CD4-positive, alpha-beta T cell treated with Interleukin-15 for 4 hours (primary cell): Measurements from ENCODE around the gene KCNIP3.
"Not testable (repeated sequence)": the region's sequence is repeated elsewhere in the genome, so short reads cannot be mapped to it uniquely, and the experiment has no call there.

Experiments used
- DNase-seq: peaks from one replicate; pipeline ENCODE4 v3.0.0-alpha.2; 2020; ENCODE audit warnings: low spot score

Gene KCNIP3

DNA sequence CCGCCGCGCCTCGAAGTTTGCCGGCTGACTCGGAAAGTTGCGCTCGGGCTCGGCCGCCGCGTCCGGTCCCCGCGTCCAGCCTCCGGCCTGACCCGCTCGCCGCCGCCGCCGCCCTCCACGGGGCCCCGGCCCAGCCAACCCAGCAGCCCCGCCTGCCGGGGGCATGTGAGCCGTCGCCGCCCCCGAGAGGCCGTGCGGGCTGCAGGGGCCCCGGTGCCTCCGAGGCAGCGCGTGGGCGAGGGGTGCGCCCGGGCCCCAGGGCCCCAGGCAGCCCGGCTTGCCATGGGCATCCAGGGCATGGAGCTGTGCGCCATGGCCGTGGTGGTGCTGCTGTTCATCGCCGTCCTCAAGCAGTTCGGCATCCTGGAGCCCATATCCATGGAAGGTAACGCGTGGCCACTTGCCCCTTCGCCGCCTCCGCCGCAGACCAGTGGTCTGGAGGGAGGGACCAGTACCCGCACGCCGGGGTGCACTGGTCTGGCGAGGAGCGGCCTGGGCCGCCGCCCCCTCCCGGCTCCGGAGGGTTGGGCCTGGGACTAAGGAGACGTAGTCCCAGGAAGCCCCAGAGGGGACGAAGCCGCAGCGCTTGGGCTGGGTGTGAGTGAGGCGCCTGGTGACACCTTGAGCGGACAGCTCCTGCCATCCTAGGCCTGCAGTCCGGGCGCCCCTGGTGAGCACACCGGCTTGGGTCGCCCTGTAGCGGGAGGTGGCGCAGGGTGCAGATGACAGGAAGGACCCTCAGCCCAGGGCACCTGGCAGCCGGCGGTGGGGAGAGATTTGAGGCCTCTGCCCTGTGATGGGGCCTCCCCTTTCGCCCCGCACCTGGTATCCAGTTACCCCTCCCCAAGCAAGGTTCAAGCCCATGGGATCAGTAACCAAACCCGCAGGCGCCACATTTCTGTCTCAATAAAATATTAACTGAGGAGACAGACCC lies 49.9 kb downstream of the KCNIP3 start:
- no peak for DNase-seq

DNA sequence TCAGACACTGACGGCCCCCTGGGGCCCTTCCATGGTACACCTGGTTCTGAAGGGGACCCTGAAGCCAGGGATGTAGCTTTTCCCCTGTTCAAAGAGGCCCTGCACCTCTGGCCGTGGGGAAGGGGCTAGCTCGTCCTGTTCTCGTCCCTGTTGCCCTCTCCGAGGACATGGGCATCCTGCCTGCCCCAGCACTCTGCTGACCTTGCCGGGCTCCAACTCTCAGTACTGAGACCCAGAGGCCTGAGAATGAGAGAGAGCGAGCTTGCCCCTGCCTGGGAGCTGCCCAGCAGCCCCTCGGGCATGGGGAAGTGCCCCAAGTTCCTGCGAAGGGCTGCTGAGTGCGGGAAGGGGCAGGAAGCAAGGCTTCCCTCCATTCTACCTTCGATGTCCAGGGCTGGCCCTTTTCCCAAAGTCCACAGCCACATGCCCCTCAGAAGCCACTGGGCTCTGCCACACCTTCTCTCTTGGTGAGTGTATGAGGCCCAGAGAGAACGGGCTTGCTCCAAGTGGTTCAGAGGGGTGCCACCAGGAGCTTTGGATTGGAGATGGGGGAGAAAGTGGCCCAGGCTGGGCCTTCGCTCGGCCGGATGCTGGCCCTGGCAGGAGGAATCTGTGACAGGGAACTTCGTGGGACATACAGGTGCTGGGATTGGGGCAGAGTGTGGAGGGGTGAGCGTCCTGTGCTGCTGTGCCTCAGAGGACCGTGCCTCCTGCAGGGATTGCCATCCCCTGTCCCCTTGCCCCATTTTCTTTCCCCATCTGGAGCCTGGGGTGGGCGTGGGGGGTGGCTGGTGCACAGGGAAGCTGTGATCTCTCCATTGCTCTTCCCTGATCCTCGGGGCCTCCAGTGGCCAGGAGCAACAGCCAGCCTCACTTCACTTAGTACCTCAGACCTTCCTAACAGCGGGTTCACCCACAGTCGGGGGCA lies 50.8 kb downstream of the KCNIP3 start:
- DNase-seq = no peak

DNA sequence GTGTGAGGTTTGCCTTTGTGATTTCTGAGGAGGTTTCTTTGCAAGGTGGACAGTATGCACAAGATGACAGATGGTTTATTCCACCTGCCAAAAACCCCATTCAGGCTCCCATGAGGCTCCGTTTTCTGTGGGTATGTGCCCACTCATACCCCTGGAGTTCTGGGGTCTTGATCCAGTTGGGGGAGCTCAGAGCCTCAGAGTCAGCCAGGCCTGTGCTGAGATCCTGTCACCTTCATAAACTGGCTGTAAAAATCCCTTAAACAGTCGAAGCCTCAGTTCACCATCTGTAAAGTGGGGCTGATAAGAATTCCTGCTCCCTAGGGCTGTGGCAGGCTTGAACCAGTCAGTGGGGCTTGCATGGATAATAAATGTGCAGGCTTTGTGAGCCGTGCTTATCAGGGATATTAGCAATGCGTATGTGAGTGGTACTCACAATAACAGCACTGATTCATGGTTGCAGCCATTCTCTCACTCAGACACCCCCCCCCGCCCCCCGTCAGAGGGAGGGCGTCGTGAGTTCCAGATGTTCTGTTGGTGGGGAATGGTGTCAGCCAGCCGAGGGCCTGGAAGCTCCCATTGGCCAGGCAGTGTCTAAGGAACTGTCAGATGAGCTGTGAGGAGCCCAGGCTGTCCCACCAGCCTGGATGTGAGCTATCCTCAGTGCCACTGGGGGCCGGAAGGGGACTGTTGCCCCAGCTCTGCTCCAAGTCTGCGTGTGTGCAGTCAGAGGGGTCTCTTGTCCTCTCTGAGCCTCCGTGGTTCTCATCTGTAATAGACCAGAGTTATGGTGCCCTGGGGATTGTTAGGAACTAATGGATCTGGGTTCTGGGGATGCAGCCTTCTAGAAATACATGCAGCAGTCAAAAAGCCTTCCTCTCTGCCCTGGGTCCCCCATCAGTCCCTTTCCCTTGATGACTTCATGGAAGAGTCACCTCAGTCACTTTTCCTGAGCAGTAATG lies 51.7 kb downstream of the KCNIP3 start:
- no peak for DNase-seq

DNA sequence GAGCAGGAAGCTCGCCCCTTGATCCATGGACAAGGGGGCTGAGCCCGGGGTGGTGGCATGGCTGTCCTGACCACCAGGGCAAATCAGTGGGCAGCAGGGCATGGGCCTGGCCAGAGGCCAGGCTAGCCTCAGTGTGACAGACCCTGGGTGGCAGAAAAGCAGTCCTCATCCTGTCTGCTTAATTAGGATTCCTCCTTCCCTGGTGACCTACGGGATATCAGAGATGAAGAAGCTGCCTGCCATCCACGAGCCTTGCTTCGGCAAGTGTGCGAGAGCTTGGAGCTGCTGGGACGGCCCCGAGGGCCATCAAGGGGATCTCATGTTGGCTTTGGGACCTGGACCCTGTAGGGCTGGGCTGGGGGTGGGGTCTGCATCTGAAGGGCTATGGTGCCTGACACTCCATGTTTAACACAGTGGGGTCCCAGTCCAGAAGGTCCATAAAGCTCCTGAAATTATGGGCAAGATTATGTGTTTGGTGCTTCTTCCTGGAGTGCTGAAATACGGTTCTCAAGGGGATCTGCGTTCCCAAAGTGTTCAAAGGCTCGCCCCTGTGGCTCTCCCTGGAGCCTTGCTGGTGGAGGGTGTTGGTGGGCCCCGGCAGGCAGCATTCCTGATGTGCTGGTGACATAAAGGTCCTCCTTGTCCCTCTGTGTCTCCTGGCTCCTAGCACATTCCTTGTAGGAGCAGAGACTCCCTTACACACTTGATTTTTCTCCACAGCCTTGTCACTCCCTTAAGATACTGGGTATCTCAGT lies 52.6 kb downstream of the KCNIP3 start:
- DNase-seq = no peak

DNA sequence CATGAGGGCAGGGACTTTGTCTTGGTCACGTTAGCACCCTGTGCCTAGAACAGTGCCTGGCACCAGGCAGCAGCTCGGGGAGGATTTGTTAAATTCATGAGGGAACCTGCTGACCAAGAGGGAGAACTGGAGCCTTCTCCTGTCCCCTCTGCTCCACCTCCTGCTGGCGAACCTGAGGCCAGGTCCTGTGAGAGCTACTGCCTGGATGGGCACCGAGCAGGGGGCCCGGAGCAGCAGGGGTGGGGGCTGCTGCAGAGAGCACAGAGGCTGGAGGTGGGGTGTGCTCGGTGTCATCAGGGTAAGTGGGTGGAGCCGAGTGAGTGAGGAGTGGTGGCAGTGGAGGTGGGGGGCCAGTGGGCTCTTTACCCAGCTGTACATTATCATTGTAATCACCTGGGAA lies 53.2 kb downstream of the KCNIP3 start:
- DNase-seq = no peak

DNA sequence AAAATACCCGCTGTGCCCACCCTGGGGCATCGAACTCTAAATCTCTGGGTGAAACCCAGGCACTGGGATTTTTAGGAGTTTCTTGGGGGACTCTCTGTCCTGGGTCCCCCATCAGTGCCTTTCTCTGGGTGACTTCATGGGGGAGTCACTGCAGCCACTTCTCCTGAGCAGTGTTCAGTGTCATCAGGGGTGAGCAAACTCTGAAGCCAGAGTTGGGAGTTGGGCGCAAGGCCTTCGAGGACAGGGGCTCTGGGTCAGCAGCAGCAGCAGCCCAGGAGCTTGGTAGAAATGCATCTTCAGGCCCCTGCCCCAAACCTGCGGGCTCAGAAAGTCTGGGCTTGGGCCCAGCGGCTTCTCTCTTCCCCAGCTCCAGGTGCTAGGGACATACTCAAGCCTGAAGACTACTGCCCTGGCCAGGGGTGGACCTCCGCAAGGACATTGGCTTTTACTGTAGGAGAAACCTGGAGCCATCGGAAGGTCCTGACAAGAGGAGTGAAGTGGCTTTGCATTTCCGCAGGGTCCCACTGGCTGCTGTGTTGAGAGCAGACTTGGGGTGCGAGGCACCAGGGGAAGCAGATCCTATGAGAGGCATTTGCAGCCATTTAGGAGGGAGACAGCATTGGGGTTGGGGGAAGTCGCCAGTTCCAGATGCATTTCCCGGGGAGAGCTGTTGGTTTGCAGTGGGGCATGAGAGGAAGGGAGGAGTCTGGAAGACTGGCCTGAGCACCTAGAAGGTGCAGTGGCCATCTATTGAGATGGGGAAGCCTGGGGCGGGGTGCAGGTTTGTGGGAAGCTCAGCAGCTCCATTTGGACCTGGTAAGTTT lies 53.8 kb downstream of the KCNIP3 start:
- DNase-seq = no peak

DNA sequence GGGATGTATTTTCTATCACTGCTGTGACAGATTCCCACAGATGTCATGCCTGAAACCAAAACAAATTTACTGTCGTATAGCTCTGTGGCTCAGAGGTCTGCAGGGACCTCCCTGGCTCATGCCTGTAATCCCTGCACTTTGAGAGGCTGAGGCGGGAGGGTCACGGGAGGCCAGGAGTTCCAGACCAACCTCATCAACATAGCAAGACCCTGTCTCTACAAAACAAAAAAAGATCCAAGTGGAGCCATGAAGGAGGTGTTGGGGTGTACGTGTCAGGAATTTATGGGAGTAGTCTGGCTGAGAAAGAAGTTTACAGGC lies 54.4 kb downstream of the KCNIP3 start:
- DNase-seq = no peak

DNA sequence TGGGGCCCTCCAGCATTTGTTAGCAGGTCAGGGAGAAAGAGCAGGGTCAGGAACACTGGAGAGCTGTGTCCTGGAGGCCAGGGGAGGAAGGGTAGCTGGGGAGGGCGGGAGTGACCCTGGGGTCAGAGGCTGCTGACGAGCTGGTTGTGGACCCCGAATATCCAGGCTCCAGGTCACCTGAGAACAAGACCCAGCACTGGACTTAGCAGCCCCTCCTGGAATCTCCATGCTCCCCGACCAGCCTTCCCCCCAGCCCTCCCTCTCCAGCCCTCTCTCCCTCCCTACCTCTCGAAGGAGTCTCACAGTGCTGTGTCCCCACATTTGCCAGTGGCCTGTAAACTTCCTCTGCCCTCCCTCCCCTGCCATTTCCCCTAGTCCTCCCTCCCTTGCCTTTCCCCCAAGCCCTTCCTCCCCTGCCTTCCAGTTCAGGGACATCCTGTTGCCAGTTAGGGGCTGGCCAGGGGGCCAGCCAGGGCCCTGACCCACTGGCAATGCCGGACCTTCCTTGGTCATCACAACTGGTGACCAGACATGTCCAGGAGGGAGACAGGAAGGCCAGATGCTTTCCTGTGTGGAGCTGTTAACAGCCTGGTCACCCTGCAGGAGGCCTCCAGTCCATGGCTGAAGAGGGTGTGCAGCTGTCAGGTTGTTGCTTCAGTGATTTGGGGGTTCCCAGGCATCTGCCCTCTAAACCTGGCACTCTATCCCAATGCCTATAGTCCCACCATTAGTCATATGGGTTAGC lies 55.3 kb downstream of the KCNIP3 start:
- no peak for DNase-seq

DNA sequence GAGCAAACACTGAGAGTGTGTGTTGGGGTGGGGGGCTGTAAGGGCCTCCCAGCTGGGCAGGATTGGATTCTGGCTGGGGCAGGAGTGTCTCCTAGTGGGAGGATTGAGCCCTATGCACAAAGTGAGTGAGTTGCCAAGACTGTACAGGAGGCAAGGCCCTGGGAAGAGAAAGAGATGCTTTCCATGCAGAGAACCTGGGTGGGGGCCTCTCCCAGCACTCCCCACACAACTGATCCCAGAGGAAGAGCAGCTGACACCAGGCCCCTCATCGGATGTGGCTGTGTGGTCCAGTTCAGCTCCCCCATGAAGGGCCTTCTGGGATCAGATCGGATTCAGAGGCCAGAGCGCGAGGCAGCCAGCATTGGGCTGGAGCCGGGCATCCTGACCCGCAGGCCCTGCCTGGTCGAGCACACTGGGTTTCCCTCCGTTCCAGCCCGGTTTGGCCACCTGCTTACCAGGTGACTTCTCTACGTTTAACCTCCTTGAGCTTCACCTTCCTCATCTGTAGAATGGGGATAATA lies 56.0 kb downstream of the KCNIP3 start:
- no peak for DNase-seq

DNA sequence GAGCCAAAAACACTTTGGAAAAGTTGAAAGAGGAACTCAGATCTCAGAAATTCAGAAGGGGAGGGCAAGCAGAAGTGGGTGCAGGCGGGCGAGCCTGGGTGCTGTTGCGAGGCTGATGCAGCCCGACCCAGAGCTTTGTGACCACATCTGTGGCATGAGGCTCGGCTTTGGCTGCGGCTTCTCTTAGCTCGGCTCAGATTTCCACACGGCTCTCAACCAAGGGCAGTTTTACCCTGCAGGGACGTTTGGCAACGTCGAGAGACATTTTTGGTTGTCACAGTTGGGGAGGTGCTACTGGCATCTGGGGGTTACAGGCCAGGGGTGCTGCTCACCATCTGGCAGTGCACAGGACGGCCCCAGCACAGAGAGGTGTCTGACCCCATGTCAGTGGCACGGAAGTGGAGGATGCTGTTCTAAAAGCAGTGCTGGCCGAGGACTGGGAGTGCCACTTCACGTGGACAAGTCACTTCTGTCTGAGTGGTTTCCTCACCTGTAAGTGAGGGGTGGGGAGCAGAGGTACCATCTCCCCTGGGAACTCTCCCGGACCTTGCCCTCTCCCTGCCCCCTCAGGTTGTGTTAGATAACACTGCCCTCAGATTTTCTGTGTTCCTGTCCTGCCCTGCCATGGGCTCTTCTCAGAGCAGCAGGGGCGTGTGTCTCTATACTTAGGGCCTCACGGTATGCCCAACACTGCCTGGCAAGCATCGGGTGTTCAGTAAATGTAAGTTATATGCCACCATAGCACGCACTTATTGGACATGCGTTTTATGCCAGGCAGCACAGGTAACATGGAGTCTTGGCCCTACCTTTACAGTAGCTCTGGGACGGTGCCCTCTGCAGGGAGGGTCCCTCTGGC lies 56.7 kb downstream of the KCNIP3 start:
- no peak for DNase-seq

DNA sequence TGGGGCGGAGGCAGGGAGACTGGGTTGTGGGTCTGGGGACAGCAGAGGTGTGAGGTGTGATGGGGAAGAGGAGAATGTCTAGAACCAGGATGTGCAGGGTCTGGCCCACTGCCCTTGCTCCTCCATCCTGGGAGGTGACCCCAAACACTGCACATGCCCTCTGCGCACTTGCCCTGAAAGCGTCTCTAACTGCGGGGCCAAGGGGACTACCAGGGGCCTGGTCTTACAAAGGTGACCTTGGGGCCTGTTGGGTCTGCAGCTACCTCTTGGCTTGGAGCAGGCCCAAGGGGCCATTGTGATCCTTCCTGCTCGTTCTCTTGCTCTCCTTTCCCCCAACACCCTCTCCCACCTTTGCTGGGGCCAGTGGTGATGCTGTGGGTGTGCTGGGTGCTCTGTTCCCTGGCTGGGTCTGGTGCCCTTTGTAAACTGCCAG lies 57.3 kb downstream of the KCNIP3 start:
- no peak for DNase-seq

DNA sequence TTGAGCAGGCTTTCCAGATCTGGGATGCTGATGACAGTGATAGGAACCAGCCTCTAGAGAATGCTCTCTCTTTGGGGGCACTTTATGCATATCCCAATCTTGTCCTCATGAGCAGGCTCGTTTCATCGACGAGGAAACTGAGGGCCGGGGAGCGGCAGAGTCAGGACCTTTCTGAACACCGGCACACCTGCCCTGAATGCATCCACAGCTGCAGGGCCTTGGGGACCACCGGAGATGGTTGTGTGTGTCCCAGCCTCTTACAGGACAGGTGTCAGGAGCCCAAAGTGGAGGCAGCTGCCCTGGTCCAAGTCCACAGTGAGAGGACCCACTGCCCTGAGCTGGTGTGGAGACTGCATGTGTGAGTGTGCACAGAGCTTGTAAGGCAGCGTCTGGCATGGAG lies 57.8 kb downstream of the KCNIP3 start:
- no peak for DNase-seq

DNA sequence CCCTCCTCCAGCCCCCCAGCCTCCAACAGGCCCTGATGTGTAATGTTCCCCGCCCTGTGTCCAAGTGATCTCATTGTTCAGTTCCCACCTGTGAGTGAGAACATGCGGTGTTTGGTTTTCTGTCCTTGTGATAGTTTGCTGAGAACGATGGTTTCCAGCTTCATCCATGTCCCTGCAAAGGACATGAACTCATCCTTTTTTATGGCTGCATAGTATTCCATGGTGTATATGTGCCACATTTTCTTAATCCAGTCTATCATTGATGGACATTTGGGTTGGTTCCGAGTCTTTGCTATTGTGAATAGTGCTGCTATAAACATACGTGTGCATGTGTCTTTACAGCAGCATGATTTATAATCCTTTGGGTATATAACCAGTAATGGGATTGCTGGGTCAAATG lies 58.3 kb downstream of the KCNIP3 start:
- DNase-seq = not testable (repeated sequence)

DNA sequence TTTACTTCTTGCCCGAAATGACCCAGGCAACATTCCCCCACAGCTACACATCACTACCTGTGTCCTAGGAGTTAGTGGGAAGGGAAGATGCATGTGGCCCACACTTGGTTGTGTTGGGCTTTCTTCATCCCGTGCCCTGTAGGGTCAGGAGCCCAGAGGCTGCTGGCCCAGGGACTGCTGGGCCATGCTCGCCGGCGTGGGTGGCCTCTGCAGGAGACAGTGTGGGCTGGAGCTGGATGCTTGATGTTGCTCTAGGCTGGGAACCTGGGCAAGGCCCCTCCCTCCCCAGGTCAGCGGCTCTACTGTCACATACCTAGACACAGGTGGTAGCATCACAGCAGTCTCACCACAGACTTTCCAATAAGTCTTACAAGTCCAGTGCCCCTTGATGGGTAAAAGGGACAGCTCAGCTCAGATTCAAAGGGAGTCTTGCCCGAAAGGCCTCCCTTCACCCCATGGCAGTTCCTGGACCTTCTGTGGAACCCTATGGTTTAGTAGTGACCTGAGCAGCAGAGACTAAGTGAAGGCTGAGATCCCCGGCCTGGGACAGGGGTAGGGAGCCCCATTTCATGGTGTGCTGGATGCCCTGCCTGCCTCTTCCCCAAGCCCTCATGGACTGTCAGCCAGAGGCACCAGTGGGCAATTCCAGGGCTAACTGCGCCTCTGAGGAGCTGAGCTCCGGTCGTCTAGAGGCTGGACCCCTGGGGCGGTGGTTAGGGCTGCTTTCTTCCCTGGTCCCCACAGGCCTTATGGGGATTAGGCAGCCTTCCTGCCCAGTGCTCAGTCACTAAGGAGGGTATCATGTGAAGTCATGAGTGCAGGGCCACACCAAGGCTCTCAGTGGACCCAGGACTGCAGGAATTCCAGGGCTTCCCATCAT lies 59.9 kb downstream of the KCNIP3 start:
- DNase-seq = no peak

DNA sequence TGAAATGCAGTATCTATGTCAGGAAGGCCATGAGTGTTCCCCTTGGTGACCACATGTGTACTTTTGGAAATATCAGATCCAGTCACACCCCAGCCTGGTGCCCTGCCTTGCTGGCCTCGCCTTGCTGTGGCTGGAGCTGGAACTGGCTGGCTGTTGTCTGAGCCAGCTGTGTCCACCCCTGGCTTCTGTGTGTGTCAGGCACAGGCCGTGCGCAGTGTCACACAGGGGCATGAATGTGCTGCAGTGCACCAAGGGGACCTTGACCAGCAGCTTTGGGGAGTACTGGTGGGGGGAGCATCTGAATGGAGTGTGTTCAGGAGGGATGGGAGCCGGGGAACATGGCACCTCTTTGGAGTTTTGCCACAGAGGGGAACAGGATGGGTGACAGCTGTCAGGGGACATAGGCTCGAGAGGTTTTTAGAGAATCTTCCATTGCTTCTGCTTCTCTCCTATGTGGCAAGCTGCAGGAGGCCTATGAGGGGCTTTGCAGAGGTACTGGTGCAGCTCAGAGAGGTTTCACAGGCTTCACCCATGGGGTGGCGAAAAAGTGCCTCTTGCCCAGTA lies 60.7 kb downstream of the KCNIP3 start:
- no peak for DNase-seq

DNA sequence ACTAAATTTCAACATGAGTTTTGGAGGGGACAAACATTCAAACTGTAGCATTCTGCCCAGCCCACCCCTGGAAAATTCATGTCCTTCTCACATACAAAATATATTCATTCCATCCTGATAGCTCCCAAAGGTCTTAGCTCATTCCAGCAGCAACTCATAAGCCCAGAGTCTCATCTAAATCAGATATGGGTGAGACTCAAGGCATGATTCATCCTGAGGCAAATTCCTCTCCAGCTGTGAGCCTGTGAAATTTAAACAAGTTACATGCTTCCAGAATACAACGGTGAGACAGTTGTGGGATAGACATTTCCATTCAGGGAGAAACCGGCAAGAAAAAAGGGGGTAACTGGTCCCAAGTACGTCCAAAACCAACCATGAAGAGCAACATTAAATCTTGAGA lies 61.9 kb downstream of the KCNIP3 start:
- DNase-seq = no peak

DNA sequence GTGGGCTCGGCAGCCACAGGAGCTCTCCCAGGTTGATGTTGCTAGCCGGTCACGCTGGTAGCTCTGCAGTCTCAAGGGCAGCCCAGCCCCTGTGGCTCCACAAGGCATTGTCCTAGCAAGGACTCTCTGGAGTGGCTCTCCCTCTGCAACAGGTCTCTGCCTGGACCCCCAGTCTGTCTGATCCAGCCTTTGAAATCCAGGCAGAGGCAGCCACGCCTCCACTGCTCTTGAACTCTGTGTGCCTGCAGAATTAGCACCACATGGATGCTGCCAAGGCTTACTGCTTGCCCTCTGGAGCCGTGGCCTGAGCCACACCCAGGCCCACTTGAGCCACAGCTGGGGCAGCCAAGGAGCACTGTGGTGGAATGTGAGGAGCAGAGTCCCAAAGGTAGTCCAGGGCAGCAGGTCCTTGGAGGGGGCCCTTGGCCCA lies 62.4 kb downstream of the KCNIP3 start:
- no peak for DNase-seq
